H1 (cell line): ENCODE measurements around the gene TRIM10. TPM values are rescaled to one million over a fixed set of nuclear protein-coding genes. Genes with fewer than 3 reads are reported as not detected.

Source experiments
- ASH2L ChIP-seq: fragments of 200-600, 300-600 bp; sonication (generic); IDR thresholded peaks from one replicate; pipeline ENCODE4 v1.7.1; 2017; ENCODE audit warnings: low read length
- CBX5 ChIP-seq: fragments of 300-800, 300-1000 bp; sonication (generic); IDR thresholded peaks from 2 replicates; pipeline ENCODE4 v1.7.1; 2016; ENCODE audit warnings: antibody characterized with exemption, low read length, low read depth
- CREB1 ChIP-seq: IDR thresholded peaks from 2 replicates; pipeline ENCODE4 v1.6.1; 2012; ENCODE audit warnings: inconsistent platforms
- EGR1 ChIP-seq: IDR thresholded peaks from 2 replicates; pipeline ENCODE4 v1.6.1; 2011; ENCODE audit warnings: low read depth, low read length, borderline replicate concordance
- POLR2A ChIP-seq, 2 experiments: IDR thresholded peaks; 1 replicate in 1 of 2; 2 replicates in 1 of 2; pipeline ENCODE4 v1.6.1; 2011; ENCODE audit warnings: low read depth in 2 of 2, low read length in 2 of 2, mild to moderate bottlenecking in 2 of 2; ENCODE audit errors: control extremely low read depth in 1 of 2
- SRF ChIP-seq: IDR thresholded peaks from 2 replicates; pipeline ENCODE4 v1.6.1; 2011; ENCODE audit warnings: mild to moderate bottlenecking, low read depth, low read length, moderate library complexity
- TCF12 ChIP-seq: IDR thresholded peaks from 2 replicates; pipeline ENCODE4 v1.6.1; 2011; ENCODE audit warnings: low read depth, mild to moderate bottlenecking, low read length
- TEAD4 ChIP-seq: IDR thresholded peaks from 2 replicates; pipeline ENCODE4 v1.6.1; 2012; ENCODE audit warnings: low read depth, low read length, inconsistent platforms, mixed read lengths
- YY1 ChIP-seq: IDR thresholded peaks from 2 replicates; pipeline ENCODE4 v1.6.1; 2011; ENCODE audit warnings: low read depth, mild to moderate bottlenecking, low read length
- polyA plus RNA-seq, 7 experiments: library from polyadenylated mRNA; depleted of rRNA in 3 of 7; stranded (reverse) in 5 of 7; unstranded in 2 of 7; fragments of >200 nt in 5 of 7; fragments of 200-250 nt in 2 of 7; gene quantifications; 1 replicate in 5 of 7; 2 replicates in 1 of 7; 4 replicates in 1 of 7; pipeline versions ENCODE4 v1.2.1 to v1.2.3, GENCODE V29; 2011 to 2013; ENCODE audit warnings: missing spikeins in 2 of 7, mixed read lengths in 2 of 7
- total RNA-seq: library from RNA; stranded (reverse); fragmentation: NEBNext Ultra II Directional; extraction: Animal tissue kit (Norgen Biotek cat#: 25700); gene quantifications from 2 replicates; pipeline ENCODE4 v1.2.1, GENCODE V29; 2021
- TF ChIP-seq, protein P1 (sequence below): fragments of 300-600 bp; sonication (generic); IDR thresholded peaks from 2 replicates; pipeline ENCODE4 v1.7.1; 2012; ENCODE audit warnings: low read length, moderate library complexity, mild to moderate bottlenecking, inconsistent platforms; ENCODE audit not compliant: insufficient replicate concordance
- TF ChIP-seq, protein P2 (sequence below): IDR thresholded peaks from 2 replicates; pipeline ENCODE4 v1.6.1; 2011; ENCODE audit warnings: low read depth, mild to moderate bottlenecking, low read length; ENCODE audit not compliant: insufficient read depth

The TRIM10 gene
- total and polyA plus RNA-seq, 2 of the 8 experiments (the other 6 are each of a cell fraction or from before 2014, with no cell fraction given), result 0.06 TPM; not detected in 1

DNA sequence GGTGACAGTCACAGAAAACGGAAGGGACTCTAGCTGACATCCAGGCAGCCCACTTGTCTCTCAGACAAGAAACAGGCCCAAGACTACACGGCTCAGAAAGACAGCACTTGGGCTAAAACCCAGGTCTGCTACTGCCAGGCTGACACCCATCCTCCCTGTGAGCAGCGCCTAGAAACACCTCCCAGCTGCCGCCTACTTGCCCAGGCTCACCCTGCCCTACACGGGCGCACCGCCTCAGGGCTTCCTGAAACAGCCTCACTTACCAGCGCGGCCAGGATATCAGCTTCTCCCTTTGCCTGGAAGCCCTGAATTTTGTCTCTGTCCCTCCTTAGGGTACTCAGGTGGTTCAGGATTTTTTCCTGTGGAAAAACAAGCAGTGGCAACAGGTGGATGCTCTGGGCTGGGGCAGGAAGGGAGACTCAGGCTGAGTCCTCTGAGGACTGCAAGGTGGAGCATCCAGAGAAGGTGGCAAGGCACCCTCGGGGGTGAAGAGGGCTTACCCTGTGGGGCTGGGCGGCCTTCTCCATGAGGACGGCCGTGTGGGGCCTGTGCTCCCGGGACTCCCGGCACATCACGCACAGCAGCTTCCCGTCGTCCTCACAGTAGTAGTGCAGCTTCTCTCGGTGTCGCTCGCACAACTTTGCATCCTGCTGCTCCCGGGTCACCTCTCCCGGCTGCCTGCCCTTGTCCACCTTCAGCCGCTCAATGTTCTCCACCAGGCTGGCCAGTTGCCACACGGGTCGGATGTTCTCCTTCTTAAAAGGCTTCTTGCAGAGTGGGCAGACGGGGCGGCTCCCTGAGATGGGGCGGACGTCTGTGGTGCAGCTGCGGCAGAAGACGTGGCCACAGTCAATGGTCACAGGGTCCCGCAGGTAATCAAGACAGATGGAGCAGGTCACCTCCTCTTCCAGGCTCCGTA, 37.4 kb upstream of the TRIM10 start (continued):
- TF ChIP-seq, protein P1, sequence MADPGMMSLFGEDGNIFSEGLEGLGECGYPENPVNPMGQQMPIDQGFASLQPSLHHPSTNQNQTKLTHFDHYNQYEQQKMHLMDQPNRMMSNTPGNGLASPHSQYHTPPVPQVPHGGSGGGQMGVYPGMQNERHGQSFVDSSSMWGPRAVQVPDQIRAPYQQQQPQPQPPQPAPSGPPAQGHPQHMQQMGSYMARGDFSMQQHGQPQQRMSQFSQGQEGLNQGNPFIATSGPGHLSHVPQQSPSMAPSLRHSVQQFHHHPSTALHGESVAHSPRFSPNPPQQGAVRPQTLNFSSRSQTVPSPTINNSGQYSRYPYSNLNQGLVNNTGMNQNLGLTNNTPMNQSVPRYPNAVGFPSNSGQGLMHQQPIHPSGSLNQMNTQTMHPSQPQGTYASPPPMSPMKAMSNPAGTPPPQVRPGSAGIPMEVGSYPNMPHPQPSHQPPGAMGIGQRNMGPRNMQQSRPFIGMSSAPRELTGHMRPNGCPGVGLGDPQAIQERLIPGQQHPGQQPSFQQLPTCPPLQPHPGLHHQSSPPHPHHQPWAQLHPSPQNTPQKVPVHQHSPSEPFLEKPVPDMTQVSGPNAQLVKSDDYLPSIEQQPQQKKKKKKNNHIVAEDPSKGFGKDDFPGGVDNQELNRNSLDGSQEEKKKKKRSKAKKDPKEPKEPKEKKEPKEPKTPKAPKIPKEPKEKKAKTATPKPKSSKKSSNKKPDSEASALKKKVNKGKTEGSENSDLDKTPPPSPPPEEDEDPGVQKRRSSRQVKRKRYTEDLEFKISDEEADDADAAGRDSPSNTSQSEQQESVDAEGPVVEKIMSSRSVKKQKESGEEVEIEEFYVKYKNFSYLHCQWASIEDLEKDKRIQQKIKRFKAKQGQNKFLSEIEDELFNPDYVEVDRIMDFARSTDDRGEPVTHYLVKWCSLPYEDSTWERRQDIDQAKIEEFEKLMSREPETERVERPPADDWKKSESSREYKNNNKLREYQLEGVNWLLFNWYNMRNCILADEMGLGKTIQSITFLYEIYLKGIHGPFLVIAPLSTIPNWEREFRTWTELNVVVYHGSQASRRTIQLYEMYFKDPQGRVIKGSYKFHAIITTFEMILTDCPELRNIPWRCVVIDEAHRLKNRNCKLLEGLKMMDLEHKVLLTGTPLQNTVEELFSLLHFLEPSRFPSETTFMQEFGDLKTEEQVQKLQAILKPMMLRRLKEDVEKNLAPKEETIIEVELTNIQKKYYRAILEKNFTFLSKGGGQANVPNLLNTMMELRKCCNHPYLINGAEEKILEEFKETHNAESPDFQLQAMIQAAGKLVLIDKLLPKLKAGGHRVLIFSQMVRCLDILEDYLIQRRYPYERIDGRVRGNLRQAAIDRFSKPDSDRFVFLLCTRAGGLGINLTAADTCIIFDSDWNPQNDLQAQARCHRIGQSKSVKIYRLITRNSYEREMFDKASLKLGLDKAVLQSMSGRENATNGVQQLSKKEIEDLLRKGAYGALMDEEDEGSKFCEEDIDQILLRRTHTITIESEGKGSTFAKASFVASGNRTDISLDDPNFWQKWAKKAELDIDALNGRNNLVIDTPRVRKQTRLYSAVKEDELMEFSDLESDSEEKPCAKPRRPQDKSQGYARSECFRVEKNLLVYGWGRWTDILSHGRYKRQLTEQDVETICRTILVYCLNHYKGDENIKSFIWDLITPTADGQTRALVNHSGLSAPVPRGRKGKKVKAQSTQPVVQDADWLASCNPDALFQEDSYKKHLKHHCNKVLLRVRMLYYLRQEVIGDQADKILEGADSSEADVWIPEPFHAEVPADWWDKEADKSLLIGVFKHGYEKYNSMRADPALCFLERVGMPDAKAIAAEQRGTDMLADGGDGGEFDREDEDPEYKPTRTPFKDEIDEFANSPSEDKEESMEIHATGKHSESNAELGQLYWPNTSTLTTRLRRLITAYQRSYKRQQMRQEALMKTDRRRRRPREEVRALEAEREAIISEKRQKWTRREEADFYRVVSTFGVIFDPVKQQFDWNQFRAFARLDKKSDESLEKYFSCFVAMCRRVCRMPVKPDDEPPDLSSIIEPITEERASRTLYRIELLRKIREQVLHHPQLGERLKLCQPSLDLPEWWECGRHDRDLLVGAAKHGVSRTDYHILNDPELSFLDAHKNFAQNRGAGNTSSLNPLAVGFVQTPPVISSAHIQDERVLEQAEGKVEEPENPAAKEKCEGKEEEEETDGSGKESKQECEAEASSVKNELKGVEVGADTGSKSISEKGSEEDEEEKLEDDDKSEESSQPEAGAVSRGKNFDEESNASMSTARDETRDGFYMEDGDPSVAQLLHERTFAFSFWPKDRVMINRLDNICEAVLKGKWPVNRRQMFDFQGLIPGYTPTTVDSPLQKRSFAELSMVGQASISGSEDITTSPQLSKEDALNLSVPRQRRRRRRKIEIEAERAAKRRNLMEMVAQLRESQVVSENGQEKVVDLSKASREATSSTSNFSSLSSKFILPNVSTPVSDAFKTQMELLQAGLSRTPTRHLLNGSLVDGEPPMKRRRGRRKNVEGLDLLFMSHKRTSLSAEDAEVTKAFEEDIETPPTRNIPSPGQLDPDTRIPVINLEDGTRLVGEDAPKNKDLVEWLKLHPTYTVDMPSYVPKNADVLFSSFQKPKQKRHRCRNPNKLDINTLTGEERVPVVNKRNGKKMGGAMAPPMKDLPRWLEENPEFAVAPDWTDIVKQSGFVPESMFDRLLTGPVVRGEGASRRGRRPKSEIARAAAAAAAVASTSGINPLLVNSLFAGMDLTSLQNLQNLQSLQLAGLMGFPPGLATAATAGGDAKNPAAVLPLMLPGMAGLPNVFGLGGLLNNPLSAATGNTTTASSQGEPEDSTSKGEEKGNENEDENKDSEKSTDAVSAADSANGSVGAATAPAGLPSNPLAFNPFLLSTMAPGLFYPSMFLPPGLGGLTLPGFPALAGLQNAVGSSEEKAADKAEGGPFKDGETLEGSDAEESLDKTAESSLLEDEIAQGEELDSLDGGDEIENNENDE, result no peak
- TF ChIP-seq SRF (no peak), YY1 (no peak), CREB1 (no peak), EGR1 (no peak), ASH2L (no peak), TEAD4 (no peak), CBX5 (no peak), TCF12 (no peak), POLR2A (IDR thresholded peaks at IDR 0.05; ENCODE audit: control extremely low read depth in 1 of 2, low read depth in 2 of 2, low read length in 2 of 2) (no peak)
- TF ChIP-seq, protein P2, sequence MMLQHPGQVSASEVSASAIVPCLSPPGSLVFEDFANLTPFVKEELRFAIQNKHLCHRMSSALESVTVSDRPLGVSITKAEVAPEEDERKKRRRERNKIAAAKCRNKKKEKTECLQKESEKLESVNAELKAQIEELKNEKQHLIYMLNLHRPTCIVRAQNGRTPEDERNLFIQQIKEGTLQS, result no peak
